Central memory CD8-positive, alpha-beta T cell (primary cell): Measurements from ENCODE around the gene CPEB2.
"Not testable (repeated sequence)": the region's sequence is repeated elsewhere in the genome, so short reads cannot be mapped to it uniquely, and the experiment has no call there.

Experiments used
- ATAC-seq: fragments of 150-1000 bp; cut with Tn5 transposase; replicated peaks from 2 replicates; pipeline ENCODE4 v1.10.0; 2022; ENCODE audit warnings: mild to moderate bottlenecking, moderate FRiP score, moderate number of reproducible peaks; ENCODE audit not compliant: poor library complexity, severe bottlenecking; ENCODE audit errors: extremely low read depth
- DNase-seq, 2 donors: peaks; one replicate each; pipeline ENCODE4 v3.0.0; 2021; ENCODE audit warnings: low spot score in 2 of 2
- H3K27ac Mint-ChIP-seq: one replicate; pipeline ENCODE4 v1.8.0; 2022; ENCODE audit warnings: low read depth, mild to moderate bottlenecking, moderate library complexity, mixed read lengths
- H3K27me3 Mint-ChIP-seq: one replicate; pipeline ENCODE4 v1.8.0; 2022; ENCODE audit warnings: mixed read lengths
- H3K36me3 Mint-ChIP-seq: one replicate; pipeline ENCODE4 v1.8.0; 2022; ENCODE audit warnings: mild to moderate bottlenecking, moderate library complexity, mixed read lengths; ENCODE audit not compliant: insufficient read depth
- H3K4me1 Mint-ChIP-seq: one replicate; pipeline ENCODE4 v1.8.0; 2022; ENCODE audit warnings: mixed read lengths
- H3K4me3 Mint-ChIP-seq: one replicate; pipeline ENCODE4 v1.8.0; 2022; ENCODE audit warnings: mild to moderate bottlenecking, moderate library complexity, mixed read lengths
- H3K9me3 Mint-ChIP-seq: one replicate; pipeline ENCODE4 v1.8.0; 2022; ENCODE audit warnings: mixed read lengths

CPEB2 gene

GRCh38 chr4:15078682-15079642, 76.7 kb downstream of the CPEB2 start:
- no peak overlapping the region for H3K27ac Mint-ChIP-seq
- DNase-seq (no peak), ATAC-seq (no peak)
- H3K36me3 Mint-ChIP-seq: no peaks in the 10 kb centered on the region
- peaks cover 11% of the 10 kb centered on the region for H3K9me3 Mint-ChIP-seq
- H3K4me3 Mint-ChIP-seq: no peak overlapping the region
- no peaks in the 10 kb centered on the region for H3K4me1 Mint-ChIP-seq
- peaks cover 8% of the 10 kb centered on the region for H3K27me3 Mint-ChIP-seq

DNA sequence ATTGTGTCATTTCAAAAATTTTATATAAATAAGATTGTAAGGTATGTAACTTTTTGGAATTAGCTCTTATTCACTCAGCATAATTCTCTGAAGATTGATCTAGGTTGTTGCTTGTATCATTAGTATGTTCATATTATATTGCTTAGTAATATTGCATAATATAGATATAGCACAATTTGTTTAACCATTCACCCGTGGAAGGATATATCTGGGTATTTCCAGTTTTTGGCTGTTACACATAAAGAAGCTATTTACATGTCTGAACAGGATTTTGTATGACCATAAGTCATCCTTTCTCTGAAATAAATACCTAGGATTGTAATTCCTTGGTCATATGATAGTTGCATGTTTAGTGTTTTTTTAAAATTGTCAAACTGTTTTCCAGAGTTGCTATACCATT, 82.5 kb downstream of the CPEB2 start:
- ATAC-seq: no peak
- no peaks in the 10 kb centered on the region for H3K36me3 Mint-ChIP-seq
- H3K27ac Mint-ChIP-seq: no peak overlapping the region
- H3K4me3 Mint-ChIP-seq: no peak overlapping the region
- H3K9me3 Mint-ChIP-seq: no peaks in the 10 kb centered on the region
- H3K27me3 Mint-ChIP-seq: peaks cover 30% of the 10 kb centered on the region
- H3K4me1 Mint-ChIP-seq: no peaks in the 10 kb centered on the region
- DNase-seq: no peak

GRCh38 chr4:15085762-15086161, 83.5 kb downstream of the CPEB2 start:
- not testable (repeated sequence) for H3K27ac Mint-ChIP-seq, H3K4me3 Mint-ChIP-seq, DNase-seq, H3K9me3 Mint-ChIP-seq, ATAC-seq, H3K36me3 Mint-ChIP-seq, H3K4me1 Mint-ChIP-seq
- peaks cover 40% of the 10 kb centered on the region for H3K27me3 Mint-ChIP-seq

DNA sequence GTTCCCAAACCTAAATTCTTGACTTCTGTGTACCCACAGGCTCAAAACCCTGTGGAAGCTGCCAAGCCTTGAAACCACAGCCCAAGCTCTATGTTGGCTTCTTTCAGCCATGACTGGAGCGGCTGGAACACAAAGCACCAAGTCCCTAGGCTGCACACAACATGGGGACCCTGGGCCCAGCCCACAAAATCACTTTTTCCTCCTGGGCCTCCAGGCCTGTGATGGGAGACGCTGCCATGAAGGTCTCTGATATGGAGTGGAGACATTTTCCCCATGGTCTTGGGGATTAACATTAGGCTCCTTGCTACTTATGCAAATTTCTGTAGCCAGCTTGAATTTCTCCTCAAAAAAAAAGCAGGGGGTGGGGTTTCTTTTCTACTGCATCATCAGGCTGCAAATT, 84.0 kb downstream of the CPEB2 start:
- H3K9me3 Mint-ChIP-seq: not testable (repeated sequence)

GRCh38 chr4:15088394-15089035, 86.2 kb downstream of the CPEB2 start:
- H3K27ac Mint-ChIP-seq: no peak overlapping the region
- no peaks in the 10 kb centered on the region for H3K9me3 Mint-ChIP-seq
- DNase-seq (no peak), ATAC-seq (no peak)
- no peak overlapping the region for H3K4me3 Mint-ChIP-seq
- no peaks in the 10 kb centered on the region for H3K36me3 Mint-ChIP-seq
- H3K4me1 Mint-ChIP-seq: no peaks in the 10 kb centered on the region
- H3K27me3 Mint-ChIP-seq: peaks cover 32% of the 10 kb centered on the region

More for the DNA sequence above, 84.0 kb downstream of the CPEB2 start:
- not testable (repeated sequence) for H3K27ac Mint-ChIP-seq, H3K4me3 Mint-ChIP-seq, H3K36me3 Mint-ChIP-seq, H3K4me1 Mint-ChIP-seq, DNase-seq, ATAC-seq
- peaks cover 40% of the 10 kb centered on the region for H3K27me3 Mint-ChIP-seq

GRCh38 chr4:15089979-15090378, 87.7 kb downstream of the CPEB2 start:
- Mint-ChIP-seq H3K27me3 (peaks cover 29% of the 10 kb centered on the region), H3K36me3 (no peaks in the 10 kb centered on the region), H3K4me1 (no peaks in the 10 kb centered on the region), H3K4me3 (no peak overlapping the region), H3K27ac (no peak overlapping the region), H3K9me3 (no peaks in the 10 kb centered on the region)
- no peak for ATAC-seq
- no peak for DNase-seq

DNA sequence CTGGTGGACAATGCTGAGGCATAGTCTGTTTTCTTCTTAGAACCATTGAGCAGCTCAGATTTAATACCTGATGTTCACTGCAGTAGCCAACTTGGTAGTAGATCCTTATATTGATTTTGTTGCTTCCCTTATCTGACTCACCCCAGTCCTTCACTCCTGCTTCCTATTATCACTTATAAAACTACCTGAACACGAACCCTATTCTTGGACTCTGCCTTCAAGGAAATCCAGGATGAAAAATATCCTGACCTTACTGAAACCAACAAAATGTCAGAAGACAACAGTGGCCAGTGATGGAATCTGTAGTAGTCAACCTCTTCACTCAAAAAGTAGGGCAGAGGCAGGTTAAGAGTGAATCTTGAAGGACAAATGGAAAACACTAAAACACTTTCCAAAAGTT, 98.1 kb downstream of the CPEB2 start:
- H3K27me3 Mint-ChIP-seq: peaks cover 41% of the 10 kb centered on the region
- H3K9me3 Mint-ChIP-seq: no peaks in the 10 kb centered on the region
- ATAC-seq: no peak
- DNase-seq: no peak
- no peak overlapping the region for H3K4me3 Mint-ChIP-seq
- H3K27ac Mint-ChIP-seq: no peak overlapping the region
- no peaks in the 10 kb centered on the region for H3K36me3 Mint-ChIP-seq
- H3K4me1 Mint-ChIP-seq: no peaks in the 10 kb centered on the region

DNA sequence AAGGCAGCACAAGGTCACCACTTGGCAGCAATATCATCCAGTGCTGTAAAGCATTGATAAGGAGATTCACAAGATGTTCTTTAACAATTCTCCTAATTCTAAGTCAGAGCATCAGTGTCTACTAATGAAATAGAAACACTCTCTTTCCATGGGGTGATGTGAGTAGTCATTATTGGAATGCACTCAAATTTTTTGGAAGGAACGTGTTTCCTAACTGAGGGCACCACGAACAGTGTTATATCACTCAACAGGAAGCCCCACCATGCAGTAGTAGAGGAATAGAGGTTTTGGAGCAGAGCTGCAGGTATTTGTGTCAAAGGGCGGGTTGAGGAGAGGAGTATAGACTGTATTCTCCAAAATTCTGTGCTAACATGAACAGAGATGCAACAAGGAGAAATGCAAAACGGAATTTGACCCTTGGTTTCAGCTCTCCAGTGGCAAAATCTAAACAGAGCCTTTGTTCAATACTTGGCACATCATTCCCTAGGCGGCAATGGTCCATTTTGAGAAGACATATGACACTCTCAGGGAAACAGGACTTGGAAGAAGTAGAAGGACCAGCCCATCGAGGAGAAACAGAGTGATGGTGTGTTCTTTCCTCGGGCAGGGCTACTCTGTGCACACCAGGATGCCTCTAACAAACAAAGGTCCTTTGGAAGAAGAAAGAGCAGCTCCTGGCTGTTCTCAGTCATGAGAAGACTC, 98.9 kb downstream of the CPEB2 start:
- Mint-ChIP-seq H3K4me3 (no peak overlapping the region), H3K27me3 (peaks cover 41% of the 10 kb centered on the region), H3K27ac (no peak overlapping the region), H3K4me1 (no peaks in the 10 kb centered on the region), H3K36me3 (no peaks in the 10 kb centered on the region), H3K9me3 (no peaks in the 10 kb centered on the region)
- ATAC-seq (no peak), DNase-seq (no peak)

DNA sequence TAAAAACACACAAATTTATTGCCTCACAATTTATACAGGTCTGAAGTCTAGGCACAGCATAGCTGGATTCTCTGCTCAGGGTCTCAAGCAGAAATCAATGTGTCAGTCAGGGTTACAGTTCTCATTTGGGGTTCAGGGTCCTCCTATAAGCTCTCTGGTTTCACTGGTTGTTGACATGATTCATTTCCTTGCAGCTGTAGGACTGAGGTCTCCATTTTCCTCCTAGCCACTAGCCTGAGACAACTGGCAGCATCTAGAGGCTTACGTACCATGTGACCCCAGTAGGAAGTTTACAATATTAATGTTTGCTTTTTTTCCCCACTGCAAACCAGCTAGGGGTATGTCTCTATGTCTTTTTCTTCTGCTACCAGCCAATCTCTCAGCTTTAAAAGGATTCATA, 102.5 kb downstream of the CPEB2 start:
- Mint-ChIP-seq H3K27ac (no peak overlapping the region), H3K36me3 (no peaks in the 10 kb centered on the region), H3K27me3 (peaks cover 26% of the 10 kb centered on the region), H3K4me3 (no peak overlapping the region), H3K4me1 (no peaks in the 10 kb centered on the region), H3K9me3 (no peaks in the 10 kb centered on the region)
- ATAC-seq: no peak
- DNase-seq: no peak

DNA sequence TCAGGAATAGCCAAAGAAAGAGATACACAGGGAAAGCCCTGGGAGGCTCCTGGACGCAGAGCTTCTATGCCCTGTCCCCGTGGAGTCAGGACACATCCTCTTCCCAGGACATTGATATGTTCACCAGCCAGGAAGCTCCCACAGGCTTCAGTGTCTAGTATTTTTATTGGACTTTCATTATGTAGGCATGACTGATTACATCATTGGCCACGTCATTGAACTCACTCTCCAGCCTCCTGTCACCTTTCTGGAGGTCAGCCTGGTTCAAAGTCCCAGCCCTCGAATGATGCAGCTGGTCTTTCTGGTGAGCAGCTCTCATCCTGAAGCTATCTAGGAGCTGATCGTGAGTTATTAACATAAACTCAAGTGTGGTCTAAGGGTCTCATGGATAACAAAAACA, 104.1 kb downstream of the CPEB2 start:
- no peak for DNase-seq
- Mint-ChIP-seq H3K27me3 (peaks cover 11% of the 10 kb centered on the region), H3K27ac (no peak overlapping the region), H3K4me3 (no peak overlapping the region), H3K36me3 (no peaks in the 10 kb centered on the region), H3K4me1 (no peaks in the 10 kb centered on the region), H3K9me3 (no peaks in the 10 kb centered on the region)
- ATAC-seq: no peak

DNA sequence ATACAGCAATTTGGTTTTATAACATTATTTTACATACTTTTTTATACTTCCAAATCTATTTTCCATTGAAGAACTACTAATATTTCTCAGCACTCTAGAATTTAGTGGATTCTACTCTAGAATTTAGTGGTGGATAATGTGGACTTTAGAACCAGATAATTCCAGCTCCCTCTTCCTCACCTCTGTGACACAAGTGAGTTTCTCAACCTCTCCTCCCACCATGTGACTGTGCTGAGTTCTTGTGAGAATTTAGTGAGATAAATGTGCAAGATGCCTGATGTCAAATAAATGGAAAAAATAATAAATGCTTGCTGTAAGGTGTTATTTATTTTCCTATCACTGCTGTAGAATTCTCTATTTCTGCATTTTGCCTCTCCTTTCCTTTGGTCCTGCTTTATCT, 107.3 kb downstream of the CPEB2 start:
- no peak for DNase-seq
- Mint-ChIP-seq H3K9me3 (no peaks in the 10 kb centered on the region), H3K27ac (no peak overlapping the region), H3K36me3 (no peaks in the 10 kb centered on the region), H3K27me3 (peaks cover 9% of the 10 kb centered on the region), H3K4me3 (no peak overlapping the region), H3K4me1 (no peaks in the 10 kb centered on the region)
- no peak for ATAC-seq

GRCh38 chr4:15110120-15110571, 107.9 kb downstream of the CPEB2 start:
- Mint-ChIP-seq H3K4me3 (no peak overlapping the region), H3K4me1 (no peaks in the 10 kb centered on the region), H3K27ac (no peak overlapping the region), H3K27me3 (peaks cover 14% of the 10 kb centered on the region), H3K9me3 (no peaks in the 10 kb centered on the region), H3K36me3 (no peaks in the 10 kb centered on the region)
- no peak for ATAC-seq
- DNase-seq: no peak
